Activated T-helper 1 cell treated with anti-CD3 and anti-CD28 coated beads, Interleukin-12 subunit alpha, Interleukin-12 subunit beta, Interleukin-2, Interleukin-4 antibody, amounts not matched to agents 30 ng/mL and 10 ng/mL and 1 ng/mL, durations not matched to agents 14 hours and 24 hours and 36 hours (primary cell): ENCODE results near the gene HGFAC. TPM values are rescaled to one million over a fixed set of nuclear protein-coding genes. Genes with fewer than 3 reads are reported as not detected.

Experiments used
- DNase-seq: peaks from one replicate; pipeline ENCODE4 v3.0.0; 2021; ENCODE audit warnings: low spot score
- H3K27ac Mint-ChIP-seq: one replicate; pipeline ENCODE4 v1.8.0; 2021; ENCODE audit warnings: mild to moderate bottlenecking, mixed read lengths
- H3K27me3 Mint-ChIP-seq: one replicate; pipeline ENCODE4 v1.8.0; 2022; ENCODE audit warnings: mild to moderate bottlenecking, moderate library complexity, mixed read lengths; ENCODE audit not compliant: insufficient read depth
- H3K36me3 Mint-ChIP-seq: one replicate; pipeline ENCODE4 v1.8.0; 2021; ENCODE audit warnings: low read depth, mixed read lengths
- H3K4me1 Mint-ChIP-seq: one replicate; pipeline ENCODE4 v1.8.0; 2021; ENCODE audit warnings: low read depth, mixed read lengths
- H3K4me3 Mint-ChIP-seq: one replicate; pipeline ENCODE4 v1.8.0; 2021; ENCODE audit warnings: mild to moderate bottlenecking, moderate library complexity, mixed read lengths
- H3K9me3 Mint-ChIP-seq: one replicate; pipeline ENCODE4 v1.8.0; 2021; ENCODE audit warnings: mixed read lengths
- intact Hi-C: fragments of 100-400 bp; cut with micrococcal nuclease; formaldehyde crosslinking; loops from one replicate; pipeline ENCODE4 v1.15.1; 2024
- total RNA-seq: library from RNA; stranded (reverse); gene quantifications from 2 replicates; pipeline ENCODE4 v1.2.3, GENCODE V29; 2022

The HGFAC gene
- total RNA-seq, 1 donor from 2014 or later = not detected

DNA sequence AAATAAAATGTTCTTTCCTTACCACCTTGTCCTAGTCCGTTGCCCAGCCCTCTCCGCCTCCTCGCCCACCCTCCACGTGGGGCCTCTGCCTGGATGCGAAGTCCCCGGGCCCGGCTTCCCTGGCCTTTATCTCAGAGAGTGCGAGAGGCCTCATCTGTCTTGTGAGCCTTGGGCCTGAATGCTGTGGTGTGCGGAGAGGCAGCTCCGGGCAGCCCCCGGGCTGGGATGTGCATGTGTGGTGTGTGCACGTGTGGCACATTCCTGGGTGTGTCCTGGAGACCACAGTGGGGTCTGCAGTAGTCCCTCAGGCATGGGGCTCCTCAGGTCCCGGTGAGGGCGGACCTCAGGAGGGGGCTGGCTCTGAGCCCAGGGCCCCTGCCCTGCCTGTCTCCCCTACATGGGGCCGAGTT is 52.7 kb downstream of the HGFAC start:
- H3K4me1 Mint-ChIP-seq = no peaks in the 10 kb centered on the region
- H3K9me3 Mint-ChIP-seq = no peaks in the 10 kb centered on the region
- no peak for DNase-seq
- peaks cover 10% of the 10 kb centered on the region for H3K27me3 Mint-ChIP-seq
- intact Hi-C loops = no loop called here
- no peak overlapping the region for H3K27ac Mint-ChIP-seq
- H3K4me3 Mint-ChIP-seq = no peak overlapping the region
- H3K36me3 Mint-ChIP-seq = no peaks in the 10 kb centered on the region

DNA sequence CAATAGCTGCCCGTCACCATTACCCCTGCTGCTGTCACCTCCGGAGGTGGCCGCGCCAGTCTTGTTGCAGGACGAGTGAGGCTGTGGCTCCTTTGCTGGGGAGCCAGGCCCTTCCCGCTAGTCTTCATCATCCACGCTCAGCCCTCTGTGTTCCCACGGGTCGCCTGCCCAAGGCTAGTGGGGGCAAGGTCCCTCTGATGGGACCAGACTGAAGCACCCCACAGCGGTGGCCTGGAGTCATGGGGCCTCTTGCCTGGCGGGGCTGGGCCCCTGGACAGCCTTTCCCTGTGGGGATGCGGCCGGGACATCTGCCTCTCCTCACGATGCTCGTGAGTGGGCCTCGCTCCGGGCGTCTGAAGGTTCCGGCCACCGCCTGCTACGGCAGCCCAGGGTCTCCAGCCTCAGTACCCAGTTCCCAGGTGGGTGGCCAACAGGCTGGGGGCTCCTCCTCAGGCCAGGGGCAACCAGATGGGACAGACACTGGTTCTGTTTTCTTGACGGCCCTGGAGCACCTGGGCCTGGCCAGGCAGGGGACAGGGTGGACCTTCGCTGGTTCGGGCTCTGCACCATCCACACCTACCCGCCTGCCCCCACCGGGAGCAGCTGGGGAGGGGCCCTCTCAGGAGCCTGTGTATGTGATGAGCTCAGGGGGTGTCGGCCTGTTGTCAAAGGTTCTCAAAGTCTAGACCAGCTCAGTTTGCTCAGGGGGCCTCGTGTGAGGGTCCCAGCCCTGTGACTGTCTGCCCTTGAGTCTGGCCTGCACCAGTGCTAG is 53.6 kb downstream of the HGFAC start:
- no peaks in the 10 kb centered on the region for H3K36me3 Mint-ChIP-seq
- H3K27me3 Mint-ChIP-seq = peaks cover 9% of the 10 kb centered on the region
- no peaks in the 10 kb centered on the region for H3K9me3 Mint-ChIP-seq
- no peaks in the 10 kb centered on the region for H3K4me1 Mint-ChIP-seq
- no peak overlapping the region for H3K4me3 Mint-ChIP-seq
- DNase-seq = no peak
- no peak overlapping the region for H3K27ac Mint-ChIP-seq
- intact Hi-C loops = no loop called here

DNA sequence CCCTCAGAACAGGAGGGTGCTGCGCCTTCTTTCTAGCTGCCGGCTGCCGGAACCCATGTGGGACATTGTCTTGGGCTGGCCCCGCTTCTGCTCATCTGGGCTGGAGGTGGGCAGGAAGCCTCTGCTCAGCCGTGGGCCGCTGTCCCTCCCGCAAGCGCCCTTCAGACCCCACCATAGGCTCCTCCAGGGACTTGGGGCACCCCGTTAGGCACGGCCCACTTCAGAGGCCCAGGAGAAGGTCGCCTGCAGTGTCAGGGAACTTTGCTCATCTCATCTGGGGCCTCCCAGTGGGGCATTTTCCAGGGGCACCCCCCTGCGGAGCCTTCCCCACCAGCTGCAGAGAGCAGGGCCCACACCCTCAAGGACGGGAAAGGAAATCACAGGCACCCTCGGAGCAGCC is 54.3 kb downstream of the HGFAC start:
- DNase-seq = no peak
- peaks cover 5% of the 10 kb centered on the region for H3K27me3 Mint-ChIP-seq
- no peaks in the 10 kb centered on the region for H3K36me3 Mint-ChIP-seq
- H3K9me3 Mint-ChIP-seq = no peaks in the 10 kb centered on the region
- no peak overlapping the region for H3K27ac Mint-ChIP-seq
- H3K4me1 Mint-ChIP-seq = no peaks in the 10 kb centered on the region
- no peak overlapping the region for H3K4me3 Mint-ChIP-seq
- intact Hi-C loops = no loop called here

DNA sequence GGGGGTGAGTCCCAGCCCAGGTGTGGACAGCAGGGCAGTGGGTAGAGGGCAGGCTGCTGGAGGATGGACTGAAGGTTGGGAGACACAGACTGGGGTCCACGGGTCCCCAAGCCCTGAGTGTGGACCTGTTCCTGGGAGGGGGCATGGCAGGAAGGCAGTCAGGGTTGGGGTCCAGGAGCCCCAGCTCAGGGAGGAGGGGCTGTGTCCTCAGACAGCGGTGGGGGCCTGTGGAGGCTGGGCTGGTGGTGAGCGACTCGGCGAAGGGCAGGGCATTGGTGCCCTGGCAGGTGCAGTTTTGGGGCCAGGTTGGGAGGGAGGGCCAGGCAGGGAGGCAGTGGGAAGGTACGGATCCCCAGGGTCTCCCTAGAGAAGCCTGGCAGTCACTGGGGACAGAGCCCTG is 55.3 kb downstream of the HGFAC start:
- Mint-ChIP-seq H3K4me1 (no peaks in the 10 kb centered on the region), H3K27ac (no peak overlapping the region), H3K9me3 (no peaks in the 10 kb centered on the region), H3K4me3 (no peak overlapping the region), H3K27me3 (peaks cover 2% of the 10 kb centered on the region), H3K36me3 (no peaks in the 10 kb centered on the region)
- no peak for DNase-seq
- intact Hi-C loops = no loop called here

DNA sequence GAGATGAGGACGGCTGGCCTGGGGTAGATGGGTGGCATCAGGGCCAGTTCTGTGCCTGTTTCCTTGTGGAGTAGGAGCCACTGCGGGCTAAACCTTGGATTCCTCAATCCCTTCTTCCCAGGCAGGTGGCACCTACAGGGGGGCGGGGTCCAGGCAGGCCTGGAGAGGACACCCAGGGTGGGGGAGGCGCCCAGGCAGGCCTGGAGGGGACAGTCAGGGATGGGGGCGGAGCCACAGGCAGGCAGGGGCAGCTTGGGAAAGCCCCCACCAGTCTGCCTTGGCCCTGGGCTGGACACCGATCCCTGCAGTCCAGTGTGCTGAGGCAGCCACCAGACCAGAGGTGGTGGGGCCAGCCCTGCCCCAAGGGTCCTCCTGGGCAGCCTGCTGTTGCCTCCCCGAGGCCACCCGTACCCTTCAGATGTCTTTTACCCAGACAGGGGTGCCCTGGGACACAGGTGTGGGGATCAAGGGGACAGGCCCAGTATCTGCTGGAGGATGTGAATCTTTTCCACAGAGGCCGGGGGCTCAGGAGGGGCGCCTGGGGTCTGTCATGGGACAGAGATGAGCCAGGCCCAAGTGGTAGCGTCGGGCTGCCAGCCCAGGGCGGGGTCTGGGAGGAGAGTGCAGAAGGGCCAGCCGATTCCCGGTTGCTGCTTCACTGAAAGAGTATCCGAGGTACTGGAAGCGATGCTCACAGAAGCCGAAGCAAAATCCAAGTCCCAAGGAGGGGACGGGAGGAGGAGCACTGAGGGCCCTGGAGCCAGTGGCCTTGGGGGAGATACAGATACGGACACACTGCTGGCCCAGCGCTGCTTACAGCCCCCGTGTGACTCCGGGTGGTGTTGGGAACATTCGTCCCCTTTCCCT is 56.0 kb downstream of the HGFAC start:
- no peak overlapping the region for H3K27ac Mint-ChIP-seq
- no peaks in the 10 kb centered on the region for H3K4me1 Mint-ChIP-seq

DNA sequence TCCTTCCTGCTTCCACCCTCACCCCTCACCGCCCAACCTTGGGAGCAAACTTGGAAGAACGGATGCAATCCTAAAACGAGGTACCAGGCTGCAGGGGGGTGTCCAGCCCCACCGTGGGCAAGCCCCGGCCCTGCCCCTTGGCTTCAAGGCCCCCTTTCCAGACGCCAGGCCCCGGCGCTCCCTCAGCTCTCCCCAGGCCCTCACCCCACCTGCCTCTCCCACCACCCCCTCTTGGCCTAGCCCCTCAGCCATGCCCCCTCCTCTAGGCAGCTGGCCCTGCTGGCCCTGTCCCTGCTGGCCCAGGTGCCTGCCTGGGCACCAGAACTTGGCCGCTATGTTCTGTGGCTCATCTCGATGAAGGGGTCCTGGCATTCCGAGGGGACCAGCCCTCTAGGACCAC is 56.6 kb downstream of the HGFAC start:
- intact Hi-C loops = no loop called here
- peaks cover 3% of the 10 kb centered on the region for H3K4me1 Mint-ChIP-seq
- peaks cover 2% of the 10 kb centered on the region for H3K27me3 Mint-ChIP-seq

More for the DNA sequence above, 56.0 kb downstream of the HGFAC start:
- intact Hi-C loops = no loop called here
- no peak for DNase-seq
- Mint-ChIP-seq H3K27me3 (peaks cover 2% of the 10 kb centered on the region), H3K36me3 (no peaks in the 10 kb centered on the region), H3K9me3 (no peaks in the 10 kb centered on the region), H3K4me3 (no peak overlapping the region)

More for the DNA sequence above, 56.6 kb downstream of the HGFAC start:
- no peak for DNase-seq
- no peak overlapping the region for H3K27ac Mint-ChIP-seq
- no peaks in the 10 kb centered on the region for H3K9me3 Mint-ChIP-seq
- H3K4me3 Mint-ChIP-seq = no peak overlapping the region
- peaks cover 1% of the 10 kb centered on the region for H3K36me3 Mint-ChIP-seq

Other genes with a start within 250 kb of the HGFAC start
- gene MSANTD1, start 192.8 kb upstream of the HGFAC start, total RNA-seq = 0.73 and 1.2 TPM in 2 replicates
- 3.1 and 3.6 TPM in 2 replicates for gene RGS12, start 148.9 kb upstream of the HGFAC start, total RNA-seq
- gene DOK7, start 21.3 kb downstream of the HGFAC start, total RNA-seq = not detected in 2 replicates
- 86.4 and 88.1 TPM in 2 replicates for gene LRPAP1, start 90.5 kb downstream of the HGFAC start, total RNA-seq